ENCODE measurements around the gene NFKBIA.
"Not testable (repeated sequence)": the region's sequence is repeated elsewhere in the genome, so short reads cannot be mapped to it uniquely, and the experiment has no call there.

NFKBIA gene

GRCh38 chr14:35390577-35391387 is 13.8 kb downstream of the NFKBIA start:
- no peak for DNase-seq

DNA sequence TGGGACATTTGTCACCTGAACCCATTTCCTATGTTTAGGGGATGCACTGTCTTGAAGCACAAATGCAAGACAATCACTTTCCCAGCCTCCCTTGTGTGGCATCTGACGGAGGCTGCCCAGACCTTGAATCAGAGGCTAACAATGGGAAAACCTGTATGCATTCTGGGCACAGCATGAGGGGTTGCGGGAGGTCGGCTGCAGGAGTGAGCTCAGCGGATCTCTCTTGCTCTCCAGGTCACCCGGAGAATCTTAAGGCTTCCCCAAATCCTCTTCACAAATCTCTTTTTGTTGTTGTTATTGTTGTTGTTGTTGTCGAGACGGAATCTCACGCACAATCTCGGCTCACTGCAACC is 15.3 kb downstream of the NFKBIA start:
- DNase-seq = no peak

DNA sequence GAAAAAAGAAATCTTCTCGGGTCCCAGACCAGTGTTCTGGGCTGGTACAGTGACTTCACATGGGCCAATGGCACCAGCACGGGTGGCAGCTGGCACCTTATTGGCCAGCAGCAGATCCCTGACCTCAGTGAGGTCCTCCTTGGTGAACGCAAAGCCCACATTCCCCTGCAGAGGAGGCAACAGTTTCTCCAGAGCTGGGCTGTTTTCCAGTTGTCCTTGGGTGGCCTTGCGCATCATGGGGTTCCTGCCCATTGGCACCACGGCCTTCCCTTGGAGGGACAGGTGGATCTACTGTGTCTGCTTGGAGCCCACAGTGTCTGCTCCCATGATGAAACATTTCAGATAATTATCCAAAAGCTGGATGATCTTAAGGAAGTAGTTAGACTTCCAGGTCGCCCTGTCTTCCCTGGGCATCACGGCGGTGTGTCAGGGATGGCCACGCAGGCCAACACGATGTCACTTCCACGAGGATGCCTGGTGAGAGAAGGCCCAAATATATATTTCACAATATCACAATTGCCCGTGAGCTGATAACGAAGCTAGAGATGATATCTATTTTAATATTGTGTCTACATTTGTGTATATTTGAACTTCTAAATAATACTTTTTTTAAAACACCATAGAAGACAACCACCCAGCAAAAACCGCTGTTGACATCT is 15.8 kb downstream of the NFKBIA start:
- no peak for DNase-seq

- DNase-seq = no peak
Measured at GRCh38 chr14:35387713-35388579, 16.6 kb downstream of the NFKBIA start.

DNA sequence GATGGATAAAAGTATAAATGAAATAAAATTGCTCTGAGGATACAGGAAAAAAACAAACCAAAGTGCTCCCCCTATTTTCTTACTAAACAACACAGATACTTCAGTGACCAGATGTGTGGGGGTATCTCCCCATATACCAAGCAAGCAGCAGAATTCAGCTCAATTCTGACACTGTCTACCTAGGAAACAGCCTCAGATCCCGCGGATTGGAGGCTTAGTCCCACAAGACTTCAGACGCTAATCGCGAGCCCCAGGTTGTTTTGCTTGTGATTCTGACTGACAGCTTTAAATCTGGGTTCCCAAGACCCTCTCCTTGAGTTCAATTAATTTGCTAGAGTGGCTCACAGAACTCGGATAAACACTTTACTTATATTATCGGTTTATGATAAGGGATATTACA is 17.3 kb downstream of the NFKBIA start:
- no peak for DNase-seq

DNA sequence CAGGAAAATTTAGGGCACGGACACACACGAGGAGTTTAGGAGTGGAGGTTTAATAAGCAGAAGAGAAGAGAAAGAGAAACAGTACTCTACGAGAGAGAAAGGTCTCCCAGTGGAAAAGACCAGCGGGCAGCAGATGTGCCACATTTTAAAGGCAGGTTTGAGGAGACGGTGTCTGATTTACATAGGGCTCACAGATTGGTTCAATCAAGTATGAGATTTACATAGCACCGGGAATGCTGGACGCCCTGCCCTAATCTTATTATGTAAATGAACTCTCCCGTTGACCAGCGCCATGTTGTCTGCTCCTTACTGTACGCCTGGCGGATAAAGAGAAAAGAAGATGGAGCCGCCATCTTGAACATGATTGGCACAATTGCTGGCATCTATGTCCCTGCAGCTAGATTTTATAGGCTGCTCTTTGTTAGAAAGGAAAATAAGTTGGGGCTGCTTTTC is 17.9 kb downstream of the NFKBIA start:
- no peak for DNase-seq

DNA sequence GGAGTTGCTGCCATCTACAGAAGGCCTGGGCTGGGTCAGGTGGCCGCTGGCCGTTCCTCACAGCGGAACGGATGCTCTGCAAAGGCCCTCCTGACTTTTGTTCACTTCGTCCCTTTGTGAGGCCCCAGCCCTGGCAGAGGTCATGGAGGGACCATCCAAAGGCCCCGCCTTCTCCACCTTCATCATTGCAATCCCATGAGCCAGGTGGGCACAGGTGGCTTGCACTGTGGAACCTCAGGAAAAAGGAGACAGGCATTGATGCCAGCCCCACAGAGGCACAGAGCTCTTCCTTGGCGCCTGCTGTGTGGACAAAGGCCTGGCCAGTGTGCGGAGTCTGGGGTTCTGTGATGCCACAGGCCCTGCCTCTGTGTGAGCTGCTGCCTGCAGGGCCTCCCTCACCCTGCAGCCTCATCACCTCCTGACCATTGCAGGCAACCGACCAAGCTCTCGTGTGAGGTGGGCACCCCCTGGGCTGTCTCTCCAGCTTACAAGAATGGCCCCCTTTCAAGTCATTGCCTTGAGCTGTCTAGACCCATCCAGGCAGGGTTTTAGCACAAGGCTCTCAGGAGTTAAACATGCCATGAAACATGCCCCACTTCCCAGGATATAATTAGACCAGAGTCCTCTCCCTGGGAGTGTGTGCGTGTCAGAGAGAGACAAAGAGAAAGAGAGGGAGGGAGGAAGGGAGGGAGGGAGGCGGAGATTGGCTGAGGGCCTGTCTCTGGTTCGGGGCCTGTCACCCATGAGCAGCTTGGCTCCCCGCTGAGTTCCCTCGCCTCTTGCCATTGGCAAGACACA is 19.3 kb downstream of the NFKBIA start:
- DNase-seq = no peak

DNA sequence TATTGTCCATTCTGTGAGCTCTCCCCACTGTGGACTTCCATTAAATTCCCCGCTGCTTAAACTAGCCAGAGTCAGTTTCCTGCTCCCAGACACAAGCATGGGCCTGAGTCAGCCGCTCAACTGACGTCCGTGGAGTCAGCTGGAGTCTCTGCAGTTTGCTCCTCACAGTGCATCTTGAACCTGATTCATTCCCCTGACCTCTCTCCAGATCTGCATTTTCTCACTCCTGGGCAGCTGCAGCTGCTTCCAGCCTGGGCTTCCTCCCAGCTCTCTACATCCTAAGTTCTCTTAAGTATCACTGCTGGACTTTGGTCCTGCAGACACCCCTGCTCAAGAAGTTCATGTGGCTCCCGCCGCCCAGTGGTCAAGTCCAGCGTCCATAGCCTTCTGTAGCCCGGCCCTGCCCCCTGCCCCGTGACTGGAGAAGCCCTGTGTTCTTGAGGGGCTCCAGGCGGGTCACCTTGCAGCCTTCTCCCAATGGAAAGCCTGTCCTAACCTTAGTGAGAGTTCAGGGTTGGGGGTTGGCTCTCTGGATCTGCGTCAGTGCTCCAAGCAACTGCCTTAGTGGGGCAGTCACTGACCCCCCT is 20.0 kb downstream of the NFKBIA start:
- DNase-seq = no peak

- DNase-seq = no peak
Measured at GRCh38 chr14:35383569-35384454, 20.7 kb downstream of the NFKBIA start.

DNA sequence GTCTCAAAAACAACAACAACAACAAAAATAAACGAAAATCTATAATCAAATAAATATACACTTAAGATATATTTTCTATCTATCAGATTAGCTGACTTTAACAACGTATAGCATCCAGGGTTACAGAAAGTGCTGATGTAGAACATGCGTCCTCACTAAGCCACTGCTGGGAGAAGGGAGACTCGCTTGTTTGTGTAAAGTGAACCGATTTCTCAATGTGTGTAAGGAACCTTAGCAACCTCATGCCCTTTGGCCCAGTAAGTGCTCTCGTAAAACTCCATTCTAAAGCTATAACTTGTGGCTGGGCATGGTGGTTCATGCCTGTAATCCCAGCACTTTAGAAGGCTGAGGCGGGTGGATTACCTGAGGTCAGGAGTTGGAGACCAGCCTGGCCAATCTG is 23.8 kb downstream of the NFKBIA start:
- no peak for DNase-seq

DNA sequence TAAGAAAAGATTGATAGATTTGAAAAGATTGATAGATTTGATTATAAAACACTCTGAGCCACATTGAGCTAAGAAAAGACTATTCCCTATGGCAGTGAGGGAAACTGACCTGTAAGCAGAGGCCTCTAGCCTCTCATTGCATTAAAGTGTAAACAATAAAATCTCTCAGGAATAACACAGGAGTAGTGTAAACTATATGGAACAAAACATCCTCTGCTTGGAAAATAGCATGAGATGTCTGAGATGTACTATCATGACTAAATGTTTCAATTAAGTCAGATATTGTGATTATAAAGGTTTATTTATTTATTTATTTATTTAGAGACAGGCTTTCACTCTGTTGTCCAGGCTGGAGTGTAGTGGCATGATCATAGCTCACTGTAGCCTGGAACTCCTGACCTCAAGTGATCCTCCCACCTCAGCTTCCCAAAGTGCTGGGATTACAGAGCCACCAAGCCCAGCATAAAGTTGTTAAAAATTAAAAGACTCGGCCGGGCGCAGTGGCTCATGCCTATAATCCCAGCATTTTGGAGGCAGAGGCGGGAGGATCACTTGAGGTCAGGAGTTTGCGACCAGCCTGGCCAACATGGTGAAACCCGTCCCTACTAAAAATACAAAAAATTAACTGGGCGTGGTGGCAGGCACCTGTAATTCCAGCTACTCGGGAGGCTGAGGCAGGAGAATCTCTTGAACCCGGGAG is 25.2 kb downstream of the NFKBIA start:
- not testable (repeated sequence) for DNase-seq

- DNase-seq = no peak
Measured at GRCh38 chr14:35378425-35379233, 25.9 kb downstream of the NFKBIA start.

- no peak for DNase-seq
Measured at GRCh38 chr14:35375558-35376025, 29.0 kb downstream of the NFKBIA start.

- no peak for DNase-seq
Measured at GRCh38 chr14:35374263-35374712, 30.3 kb downstream of the NFKBIA start.

- DNase-seq = not testable (repeated sequence)
Measured at GRCh38 chr14:35373208-35373607, 31.3 kb downstream of the NFKBIA start.

DNA sequence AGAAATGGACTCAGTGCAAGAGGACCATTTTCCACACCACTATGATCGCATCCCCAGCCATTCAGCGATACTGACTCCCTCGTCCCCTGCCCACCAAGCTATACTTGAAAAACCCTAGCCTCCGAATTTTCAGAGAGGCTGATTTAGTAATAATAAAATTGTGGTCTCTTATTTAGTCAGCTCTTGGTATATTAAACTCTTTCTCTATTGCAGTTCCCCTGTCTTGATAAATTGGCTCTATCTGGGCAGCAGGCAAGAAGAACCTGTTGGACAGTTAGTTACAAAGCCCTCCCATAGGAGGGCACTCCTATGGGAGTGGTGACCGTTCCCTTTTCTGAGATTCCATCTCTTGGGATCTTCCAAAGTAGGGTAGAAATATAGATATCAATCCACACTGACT is 33.6 kb downstream of the NFKBIA start:
- DNase-seq = no peak

- DNase-seq = no peak
Measured at GRCh38 chr14:35369701-35370191, 34.8 kb downstream of the NFKBIA start.

- DNase-seq = no peak
Measured at GRCh38 chr14:35368583-35369392, 35.8 kb downstream of the NFKBIA start.

GRCh38 chr14:35368139-35368460 is 36.4 kb downstream of the NFKBIA start:
- no peak for DNase-seq

All from stimulated activated CD4-positive, alpha-beta T cell treated with anti-CD3 and anti-CD28 coated beads, Interleukin-4, amount 100 ng/mL, for 24 hours (primary cell).